Left cardiac atrium (tissue), 4 donors: Measurements from ENCODE around the gene CIITA. TPM values are rescaled to one million over a fixed set of nuclear protein-coding genes. Genes with fewer than 3 reads are reported as not detected.
A peak's percentile ranks its signal among the peaks of the same experiment; 100 is the strongest.

ENCODE experiments used
- ATAC-seq, 2 donors: fragments of 200-7000 bp; cut with Tn5 transposase; one replicate each; pipeline ENCODE4 v1.9.1; 2020; ENCODE audit warnings: mild to moderate bottlenecking in 2 of 2, moderate library complexity in 2 of 2
- DNase-seq: peaks from one replicate; pipeline ENCODE4 v3.0.0-alpha.2; 2020
- intact Hi-C, 2 donors: fragments of 100-400 bp; cut with DNase I; formaldehyde crosslinking; loops; one replicate each; pipeline versions ENCODE4 v1.14.1 to v1.15.1; 2022 to 2023
- total RNA-seq, 2 donors: library from RNA; stranded (reverse); fragmentation: NEBNext Ultra II Directional; extraction: Animal tissue kit (Norgen Biotek cat#: 25700); gene quantifications; one replicate each; pipeline ENCODE4 v1.2.1, GENCODE V29; 2021
- donor health status: DM: no; HTN: yes; CAD: no.
- donor health status: DM: no; HTN: yes; CAD: no; lungs with severe emphysema.
- donor health status: DM: yes; HTN: yes; CAD: no.
- donor health status: Dilated cardiomyopathy.

The CIITA gene
- total RNA-seq, 2 donors from 2014 or later = 6.6 to 9.9 TPM

DNA sequence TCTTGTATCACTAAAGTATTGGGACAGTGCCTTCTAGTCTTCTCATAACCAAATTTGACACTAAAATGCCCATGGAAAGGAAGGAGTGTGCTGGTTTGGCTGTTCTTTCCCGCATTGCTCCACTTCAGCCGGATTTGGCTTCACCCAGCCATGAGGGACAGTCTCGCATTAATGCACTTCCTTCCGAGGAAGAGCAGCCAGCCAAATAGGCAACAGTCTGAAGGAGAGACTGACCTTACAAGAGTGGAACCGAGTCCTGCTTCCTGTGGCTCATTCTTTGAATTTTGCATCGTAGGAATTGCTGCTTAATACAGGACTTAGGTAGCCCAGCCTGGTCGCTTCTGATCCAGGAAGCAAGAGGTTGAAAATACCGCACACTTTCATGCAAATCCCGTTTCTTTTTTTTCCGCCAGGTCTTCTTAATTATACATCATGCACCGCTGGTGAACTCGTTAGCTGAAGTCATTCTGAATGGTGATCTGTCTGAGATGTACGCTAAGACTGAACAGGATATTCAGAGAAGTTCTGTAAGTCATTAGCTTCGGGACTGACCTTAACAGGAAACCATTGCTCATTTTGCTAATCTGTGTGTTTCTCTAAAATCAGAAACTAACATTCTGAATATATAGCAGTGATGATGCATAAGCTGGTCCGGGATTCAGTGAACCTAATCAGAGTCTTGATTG lies 105.6 kb downstream of the CIITA start:
- ATAC-seq = peak; percentile 18 to 83
- DNase-seq = peak; percentile 34
- intact Hi-C loops = no loop called here

DNA sequence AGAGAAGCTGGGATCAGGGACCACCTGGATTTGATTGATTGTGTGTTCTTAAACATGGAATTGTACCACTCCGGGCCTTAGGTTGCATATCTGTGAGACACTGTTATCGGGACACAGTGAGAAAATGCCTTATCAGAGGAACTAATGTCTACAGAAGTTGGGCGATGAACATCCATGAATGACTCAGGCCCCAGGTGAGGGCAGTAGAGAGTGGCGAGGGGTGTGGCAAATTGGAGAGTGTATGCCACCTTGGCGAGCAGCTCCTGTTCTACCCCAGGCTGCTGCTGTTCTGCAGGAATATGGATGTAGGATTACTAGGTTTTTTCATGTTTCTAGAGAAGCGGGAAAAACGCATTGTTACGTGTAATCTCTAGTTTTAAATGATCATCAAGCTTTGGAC lies 106.2 kb downstream of the CIITA start:
- intact Hi-C loops = no loop called here
- DNase-seq = no peak

DNA sequence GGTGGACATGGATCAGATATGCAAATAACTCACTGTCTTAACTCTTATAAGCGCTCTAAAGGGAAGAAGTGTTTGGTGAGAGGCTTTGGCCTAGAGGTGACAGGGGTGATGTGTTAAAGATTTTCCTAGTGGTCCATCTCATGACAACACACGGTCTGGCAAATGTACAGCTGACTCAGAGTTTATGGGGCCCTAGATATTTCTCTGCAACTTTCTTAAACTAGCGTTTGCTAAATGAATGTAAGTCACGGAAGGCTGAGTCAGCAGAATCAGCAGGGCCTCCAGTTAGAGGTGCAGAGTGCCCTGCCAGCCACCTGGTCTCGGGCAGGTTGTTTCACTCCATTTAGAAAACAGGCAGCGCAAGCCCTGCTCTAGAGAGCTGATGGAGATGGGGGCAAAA lies 107.5 kb downstream of the CIITA start:
- DNase-seq (no peak), ATAC-seq (no peak)
- intact Hi-C loops = no loop called here

More for the DNA sequence above, 106.2 kb downstream of the CIITA start:
- no peak for ATAC-seq

Other genes with a start within 250 kb of the CIITA start
- under 1 TPM in 1 of 2 donors, not detected in 1; 0.52 TPM for gene TEKT5, start 182.3 kb upstream of the CIITA start, total RNA-seq
- gene NUBP1, start 133.4 kb upstream of the CIITA start, total RNA-seq = 10 to 100 TPM; 38.1 to 38.9 TPM
- 1 to 10 TPM in 1 of 2 donors, under 1 TPM in 1; 0.80 to 1.3 TPM for gene TVP23A, start 58.4 kb upstream of the CIITA start, total RNA-seq
- 10 to 100 TPM; 68.5 to 84.9 TPM for gene DEXI, start 65.3 kb downstream of the CIITA start, total RNA-seq
- gene CLEC16A, start 67.4 kb downstream of the CIITA start, total RNA-seq = 10 to 100 TPM; 25.5 to 30.2 TPM